Smooth muscle cell (in vitro differentiated cells): ENCODE data around the gene ST8SIA3. TPM values are rescaled to one million over a fixed set of nuclear protein-coding genes. Genes with fewer than 3 reads are reported as not detected.

Experiments used
- DNase-seq: peaks from one replicate; lab custom pipeline; 2025; ENCODE audit not compliant: unreplicated experiment; lab: John Stamatoyannopoulos, UW
- H2AFZ ChIP-seq: fragments of 200-600 bp; sonication (generic); 2 replicates; pipeline ENCODE4 v1.6.0; 2016; ENCODE audit warnings: antibody characterized with exemption, low read depth, mild to moderate bottlenecking
- H3F3A ChIP-seq: fragments of 200-600 bp; sonication (generic); 2 replicates; pipeline ENCODE4 v1.6.0; 2017; ENCODE audit warnings: antibody characterized with exemption, low read depth
- H3K27ac ChIP-seq: fragments of 200-600 bp; sonication (generic); 2 replicates; pipeline ENCODE4 v1.5.1; 2016; ENCODE audit warnings: low read depth, mild to moderate bottlenecking
- H3K27me3 ChIP-seq: fragments of 200-600 bp; sonication (generic); 2 replicates; pipeline ENCODE4 v1.6.1; 2016; ENCODE audit warnings: low read depth, mild to moderate bottlenecking
- H3K36me3 ChIP-seq: fragments of 200-600 bp; sonication (generic); 2 replicates; pipeline ENCODE4 v1.5.1; 2016; ENCODE audit warnings: low read depth
- H3K4me1 ChIP-seq: fragments of 200-600 bp; sonication (generic); 2 replicates; pipeline ENCODE4 v1.5.1; 2016; ENCODE audit warnings: low read depth
- H3K4me2 ChIP-seq: fragments of 200-600 bp; sonication (generic); 2 replicates; pipeline ENCODE4 v1.6.0; 2016; ENCODE audit warnings: mild to moderate bottlenecking
- H3K4me3 ChIP-seq: fragments of 200-600 bp; sonication (generic); 2 replicates; pipeline ENCODE4 v1.5.1; 2016; ENCODE audit warnings: mild to moderate bottlenecking
- H3K79me2 ChIP-seq: fragments of 200-600 bp; sonication (generic); 2 replicates; pipeline ENCODE4 v1.6.0; 2016; ENCODE audit warnings: low read depth, mild to moderate bottlenecking
- H3K9ac ChIP-seq: fragments of 200-600 bp; sonication (generic); 2 replicates; pipeline ENCODE4 v1.6.0; 2016; ENCODE audit warnings: low read depth
- H3K9me3 ChIP-seq: fragments of 200-600 bp; sonication (generic); replicated peaks from 2 replicates; pipeline ENCODE4 v1.5.1; 2016; ENCODE audit warnings: low read depth
- H4K20me1 ChIP-seq: fragments of 200-600 bp; sonication (generic); 2 replicates; pipeline ENCODE4 v1.6.0; 2016; ENCODE audit warnings: low read depth
- WGBS: methylation state at CpG from one replicate; pipeline ENCODE4 v1.1.7; 2016; ENCODE audit warnings: low lambda C conversion rate; 5-methylcytosine and 5-hydroxymethylcytosine counted together
- polyA plus RNA-seq: library from polyadenylated mRNA; unstranded; fragments of >200 nt; fragmentation: Nextera tagmentation; extraction: Ambion mirVana; gene quantifications from 2 replicates; pipeline ENCODE4 v1.2.1, GENCODE V29; 2016
- total RNA-seq: library from RNA; depleted of rRNA; stranded (reverse); fragments of >200 nt; gene quantifications from 2 replicates; pipeline ENCODE4 v1.2.3, GENCODE V29; 2014
- TF ChIP-seq, protein P1 (sequence below): fragments of 200-600 bp; sonication (generic); IDR thresholded peaks from 2 replicates; pipeline ENCODE4 v1.5.1; 2017; ENCODE audit warnings: borderline replicate concordance, mild to moderate bottlenecking, antibody characterized with exemption; ENCODE audit not compliant: insufficient read depth, poor library complexity, severe bottlenecking

ST8SIA3 gene
- total and polyA plus RNA-seq, 2 experiments from 2014 or later, result not detected

DNA sequence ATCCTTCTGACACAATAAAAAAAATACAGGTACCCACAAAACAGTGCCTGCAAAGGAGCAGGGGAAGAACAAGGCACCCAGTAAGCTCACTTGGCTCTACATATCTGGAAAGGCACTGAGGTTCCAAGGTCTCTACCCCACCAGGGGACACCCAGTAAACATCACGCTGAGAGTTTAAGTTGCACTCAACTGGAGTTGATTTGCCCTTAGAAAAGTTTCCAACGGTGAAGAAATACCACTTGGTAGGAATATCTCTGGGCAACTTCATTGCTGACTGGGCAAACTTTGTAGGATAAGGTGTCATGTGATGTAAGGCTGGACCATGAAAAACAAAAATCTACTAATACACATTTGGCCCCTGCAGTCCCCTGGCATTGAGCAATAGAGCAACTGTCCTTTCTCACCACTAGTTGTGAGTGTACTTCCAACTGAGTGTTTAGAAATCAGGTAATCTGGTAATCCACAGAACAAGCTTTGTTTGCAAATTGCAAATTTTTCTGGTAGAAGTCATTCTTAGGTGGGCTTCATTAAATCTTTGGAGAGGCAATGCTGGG is 14.2 kb downstream of the ST8SIA3 start:
- Histone ChIP-seq H3K4me2 (no peak overlapping the region), H3F3A (no peaks in the 10 kb centered on the region), H3K4me1 (no peaks in the 10 kb centered on the region), H4K20me1 (no peaks in the 10 kb centered on the region), H3K27me3 (peaks cover 7% of the 10 kb centered on the region), H3K9me3 (no peaks in the 10 kb centered on the region), H3K36me3 (no peaks in the 10 kb centered on the region), H2AFZ (no peak overlapping the region), H3K27ac (no peak overlapping the region), H3K79me2 (no peaks in the 10 kb centered on the region), H3K4me3 (no peak overlapping the region), H3K9ac (no peak overlapping the region)
- 80% methylated on average over 2 of the region's 2 CpGs for WGBS
- DNase-seq, result no peak
- TF ChIP-seq, protein P1, sequence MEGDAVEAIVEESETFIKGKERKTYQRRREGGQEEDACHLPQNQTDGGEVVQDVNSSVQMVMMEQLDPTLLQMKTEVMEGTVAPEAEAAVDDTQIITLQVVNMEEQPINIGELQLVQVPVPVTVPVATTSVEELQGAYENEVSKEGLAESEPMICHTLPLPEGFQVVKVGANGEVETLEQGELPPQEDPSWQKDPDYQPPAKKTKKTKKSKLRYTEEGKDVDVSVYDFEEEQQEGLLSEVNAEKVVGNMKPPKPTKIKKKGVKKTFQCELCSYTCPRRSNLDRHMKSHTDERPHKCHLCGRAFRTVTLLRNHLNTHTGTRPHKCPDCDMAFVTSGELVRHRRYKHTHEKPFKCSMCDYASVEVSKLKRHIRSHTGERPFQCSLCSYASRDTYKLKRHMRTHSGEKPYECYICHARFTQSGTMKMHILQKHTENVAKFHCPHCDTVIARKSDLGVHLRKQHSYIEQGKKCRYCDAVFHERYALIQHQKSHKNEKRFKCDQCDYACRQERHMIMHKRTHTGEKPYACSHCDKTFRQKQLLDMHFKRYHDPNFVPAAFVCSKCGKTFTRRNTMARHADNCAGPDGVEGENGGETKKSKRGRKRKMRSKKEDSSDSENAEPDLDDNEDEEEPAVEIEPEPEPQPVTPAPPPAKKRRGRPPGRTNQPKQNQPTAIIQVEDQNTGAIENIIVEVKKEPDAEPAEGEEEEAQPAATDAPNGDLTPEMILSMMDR, result no peak

DNA sequence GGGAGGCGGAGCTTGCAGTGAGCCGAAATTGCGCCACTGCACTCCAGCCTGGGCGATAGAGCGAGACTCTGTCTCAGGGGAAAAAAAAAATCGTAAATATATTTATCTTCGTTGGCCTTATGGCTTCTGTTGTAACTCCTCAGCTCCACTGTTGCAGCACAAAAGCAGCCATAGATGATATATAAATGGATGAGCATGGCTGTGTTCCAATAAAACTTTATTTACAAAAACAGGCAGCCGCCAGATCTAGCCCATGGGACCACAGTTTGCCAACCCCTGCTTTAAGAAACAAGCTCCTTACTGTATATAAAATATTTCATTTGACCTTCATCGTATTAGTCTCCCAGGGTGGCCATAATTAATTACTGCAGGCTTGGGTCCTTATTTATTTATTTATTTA is 20.1 kb downstream of the ST8SIA3 start:
- no peak overlapping the region for H3K27ac ChIP-seq
- TF ChIP-seq, protein P1, result no peak
- H3K9ac ChIP-seq, result no peak overlapping the region
- H2AFZ ChIP-seq, result no peak overlapping the region
- no peaks in the 10 kb centered on the region for H3K36me3 ChIP-seq
- no peaks in the 10 kb centered on the region for H3K9me3 ChIP-seq
- DNase-seq, result no peak
- no peaks in the 10 kb centered on the region for H4K20me1 ChIP-seq
- no peak overlapping the region for H3K4me2 ChIP-seq
- no peaks in the 10 kb centered on the region for H3K4me1 ChIP-seq
- no peaks in the 10 kb centered on the region for H3K79me2 ChIP-seq
- WGBS, result 94% methylated on average over 9 of the region's 9 CpGs
- no peaks in the 10 kb centered on the region for H3F3A ChIP-seq
- no peak overlapping the region for H3K4me3 ChIP-seq
- H3K27me3 ChIP-seq, result no peaks in the 10 kb centered on the region

DNA sequence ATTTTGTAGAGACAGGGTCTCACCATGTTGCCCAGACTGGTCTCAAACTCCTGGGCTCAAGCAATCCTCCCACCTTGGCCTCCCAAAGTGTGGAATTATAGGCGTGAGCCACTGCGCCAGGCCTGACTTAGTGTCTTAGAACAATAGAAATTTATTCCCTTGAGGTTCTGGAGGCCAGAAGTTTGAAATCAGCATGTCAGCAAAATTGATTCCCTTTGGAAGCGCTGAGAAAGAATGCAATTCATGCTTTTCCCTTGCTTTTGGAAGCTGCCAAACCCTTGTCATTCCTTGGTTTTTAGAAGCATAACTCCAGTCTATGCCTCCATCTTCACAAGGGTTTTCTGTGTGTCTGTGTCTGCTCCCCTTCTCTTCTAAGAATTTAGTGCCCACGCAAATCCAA is 20.7 kb downstream of the ST8SIA3 start:
- H3K9me3 ChIP-seq, result no peaks in the 10 kb centered on the region
- 93% methylated on average over 4 of the region's 4 CpGs for WGBS
- no peak overlapping the region for H3K27ac ChIP-seq
- DNase-seq, result no peak
- no peaks in the 10 kb centered on the region for H3F3A ChIP-seq
- no peaks in the 10 kb centered on the region for H3K36me3 ChIP-seq
- no peaks in the 10 kb centered on the region for H3K79me2 ChIP-seq
- no peaks in the 10 kb centered on the region for H4K20me1 ChIP-seq
- no peak overlapping the region for H3K9ac ChIP-seq
- no peak overlapping the region for H3K4me3 ChIP-seq
- H3K4me2 ChIP-seq, result no peak overlapping the region
- no peaks in the 10 kb centered on the region for H3K4me1 ChIP-seq
- no peaks in the 10 kb centered on the region for H3K27me3 ChIP-seq
- TF ChIP-seq, protein P1, result no peak
- H2AFZ ChIP-seq, result no peak overlapping the region

DNA sequence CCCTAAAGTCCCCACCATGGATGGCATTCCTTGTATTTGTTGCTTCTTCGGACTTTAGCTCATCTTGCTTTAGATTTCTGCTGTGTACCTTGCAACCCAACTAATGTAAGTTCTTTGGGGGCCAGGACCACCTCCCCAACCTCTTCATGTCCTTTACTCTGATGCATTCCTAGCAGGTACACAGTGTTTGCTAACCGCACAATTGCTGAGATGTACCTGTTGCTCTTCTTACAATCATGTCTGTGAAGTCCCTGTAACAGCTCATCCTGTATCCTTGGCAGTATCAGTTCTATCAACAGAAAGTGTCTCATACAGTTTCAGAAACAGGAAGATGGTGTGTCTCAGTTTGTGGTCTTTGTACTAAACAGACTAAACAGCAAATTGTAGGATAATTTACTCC is 24.1 kb downstream of the ST8SIA3 start:
- no peaks in the 10 kb centered on the region for H3K27me3 ChIP-seq
- no peak overlapping the region for H2AFZ ChIP-seq
- H3K9me3 ChIP-seq, result no peaks in the 10 kb centered on the region
- no peak overlapping the region for H3K4me2 ChIP-seq
- no peak overlapping the region for H3K9ac ChIP-seq
- H3F3A ChIP-seq, result no peaks in the 10 kb centered on the region
- TF ChIP-seq, protein P1, result no peak
- WGBS, result 90% methylated on average over 2 of the region's 2 CpGs
- no peak overlapping the region for H3K4me3 ChIP-seq
- H3K79me2 ChIP-seq, result no peaks in the 10 kb centered on the region
- H3K4me1 ChIP-seq, result no peaks in the 10 kb centered on the region
- no peaks in the 10 kb centered on the region for H4K20me1 ChIP-seq
- H3K36me3 ChIP-seq, result no peaks in the 10 kb centered on the region
- no peak overlapping the region for H3K27ac ChIP-seq
- no peak for DNase-seq
